H9 (cell line): Measurements from ENCODE around the gene RAB1A. TPM values are rescaled to one million over a fixed set of nuclear protein-coding genes. Genes with fewer than 3 reads are reported as not detected.

Source experiments
- DNase-seq: peaks from one replicate; pipeline ENCODE4 v3.0.0-alpha.2; 2017
- H2AFZ ChIP-seq: one replicate; pipeline ENCODE4 v1.6.1; 2013; ENCODE audit warnings: mild to moderate bottlenecking, low read length, control low read depth, moderate library complexity
- H2AK5ac ChIP-seq: 2 replicates; pipeline ENCODE4 v1.6.1; 2013; ENCODE audit warnings: low read length, control low read depth, mixed read lengths; ENCODE audit not compliant: insufficient read length
- H2BK120ac ChIP-seq: one replicate; pipeline ENCODE4 v1.6.1; 2013; ENCODE audit warnings: low read depth, mild to moderate bottlenecking, low read length, control low read depth, inconsistent platforms; ENCODE audit not compliant: poor library complexity, severe bottlenecking
- H2BK12ac ChIP-seq: 2 replicates; pipeline ENCODE4 v1.6.1; 2013; ENCODE audit warnings: low read length, control low read depth, mixed read lengths, low read depth; ENCODE audit not compliant: insufficient read length
- H2BK15ac ChIP-seq: 2 replicates; pipeline ENCODE4 v1.6.1; 2013; ENCODE audit warnings: low read depth, low read length, control low read depth
- H2BK20ac ChIP-seq: one replicate; pipeline ENCODE4 v1.6.1; 2013; ENCODE audit warnings: low read depth, mild to moderate bottlenecking, low read length, control low read depth, inconsistent platforms; ENCODE audit not compliant: poor library complexity, severe bottlenecking
- H2BK5ac ChIP-seq: 2 replicates; pipeline ENCODE4 v1.6.1; 2013; ENCODE audit warnings: low read length, control low read depth, mixed read lengths; ENCODE audit not compliant: insufficient read length
- H3K14ac ChIP-seq: 2 replicates; pipeline ENCODE4 v1.6.1; 2013; ENCODE audit warnings: low read length, control low read depth; ENCODE audit not compliant: insufficient read depth
- H3K18ac ChIP-seq: 2 replicates; pipeline ENCODE4 v1.6.1; 2013; ENCODE audit warnings: low read depth, mild to moderate bottlenecking, mixed read lengths, low read length, control low read depth; ENCODE audit not compliant: insufficient read length
- H3K23ac ChIP-seq: 2 replicates; pipeline ENCODE4 v1.6.1; 2013; ENCODE audit warnings: low read length, control low read depth, mixed read lengths, low read depth; ENCODE audit not compliant: insufficient read length
- H3K23me2 ChIP-seq: 2 replicates; pipeline ENCODE4 v1.6.1; 2013; ENCODE audit warnings: low read depth, mild to moderate bottlenecking, mixed read lengths, low read length, control low read depth; ENCODE audit not compliant: insufficient read length, poor library complexity, severe bottlenecking
- H3K27ac ChIP-seq: 2 replicates; pipeline ENCODE4 v1.5.1; 2013; ENCODE audit warnings: low read length, control low read depth, mixed read lengths, low read depth; ENCODE audit not compliant: insufficient read length
- H3K27me3 ChIP-seq: 2 replicates; pipeline ENCODE4 v1.6.1; 2013; ENCODE audit warnings: low read length, control low read depth, inconsistent platforms; ENCODE audit not compliant: insufficient read depth
- H3K4ac ChIP-seq: 2 replicates; pipeline ENCODE4 v1.6.1; 2013; ENCODE audit warnings: low read depth, mild to moderate bottlenecking, control low read depth, inconsistent platforms, low read length, moderate library complexity
- H3K4me1 ChIP-seq: 2 replicates; pipeline ENCODE4 v1.6.1; 2013; ENCODE audit warnings: low read length, control low read depth, inconsistent platforms; ENCODE audit not compliant: insufficient read depth
- H3K4me2 ChIP-seq: 2 replicates; pipeline ENCODE4 v1.6.1; 2013; ENCODE audit warnings: low read length, control low read depth, mixed read lengths; ENCODE audit not compliant: insufficient read length, insufficient read depth
- H3K56ac ChIP-seq: 2 replicates; pipeline ENCODE4 v1.6.1; 2013; ENCODE audit warnings: low read depth, mild to moderate bottlenecking, mixed read lengths, low read length, control low read depth; ENCODE audit not compliant: insufficient read length
- H3K79me1 ChIP-seq: 2 replicates; pipeline ENCODE4 v1.6.1; 2013; ENCODE audit warnings: low read depth, mild to moderate bottlenecking, moderate library complexity, low read length, control low read depth, inconsistent platforms; ENCODE audit not compliant: insufficient read depth, poor library complexity, severe bottlenecking
- H3K79me2 ChIP-seq: 2 replicates; pipeline ENCODE4 v1.6.1; 2013; ENCODE audit warnings: low read length, control low read depth, inconsistent platforms; ENCODE audit not compliant: insufficient read depth
- H3K9ac ChIP-seq: 2 replicates; pipeline ENCODE4 v1.6.1; 2013; ENCODE audit warnings: low read length, control low read depth, mixed read lengths; ENCODE audit not compliant: insufficient read length; ENCODE audit errors: extremely low read depth
- H3K9me3 ChIP-seq: one replicate; pipeline ENCODE4 v1.6.1; 2013; ENCODE audit warnings: low read depth, low read length, inconsistent platforms; ENCODE audit not compliant: control insufficient read depth
- H3T11ph ChIP-seq: one replicate; pipeline ENCODE4 v1.6.1; 2013; ENCODE audit warnings: mild to moderate bottlenecking, low read length, control low read depth, inconsistent platforms
- H4K20me1 ChIP-seq: one replicate; pipeline ENCODE4 v1.6.1; 2013; ENCODE audit not compliant: control insufficient read depth, insufficient read length, insufficient read depth
- H4K5ac ChIP-seq: 2 replicates; pipeline ENCODE4 v1.6.1; 2013; ENCODE audit warnings: low read depth, mild to moderate bottlenecking, mixed read lengths, low read length, control low read depth; ENCODE audit not compliant: insufficient read length
- H4K8ac ChIP-seq: replicated peaks from 2 replicates; pipeline ENCODE4 v1.6.1; 2013; ENCODE audit warnings: low read length, control low read depth, mixed read lengths, low read depth; ENCODE audit not compliant: insufficient read length
- H4K91ac ChIP-seq: 2 replicates; pipeline ENCODE4 v1.6.1; 2013; ENCODE audit warnings: low read depth, mild to moderate bottlenecking, moderate library complexity, mixed read lengths, low read length, control low read depth; ENCODE audit not compliant: insufficient read length
- H3K27ac Mint-ChIP-seq, 3 experiments: 2 replicates in 2 of 3; 3 replicates in 1 of 3; pipeline ENCODE4 v1.8.0; 2020 to 2021; ENCODE audit warnings: mixed read lengths in 3 of 3, mild to moderate bottlenecking in 1 of 3, moderate library complexity in 1 of 3
- H3K27me3 Mint-ChIP-seq: 2 replicates; pipeline ENCODE4 v1.8.0; 2021; ENCODE audit warnings: low read depth, mild to moderate bottlenecking, moderate library complexity, mixed read lengths
- H3K36me3 Mint-ChIP-seq, 3 experiments: 2 replicates in 2 of 3; 3 replicates in 1 of 3; pipeline ENCODE4 v1.8.0; 2020 to 2021; ENCODE audit warnings: low read depth in 3 of 3, mixed read lengths in 3 of 3; ENCODE audit not compliant: insufficient read depth in 1 of 3
- H3K4me1 Mint-ChIP-seq, 2 experiments: 2 replicates each; pipeline ENCODE4 v1.8.0; 2020; ENCODE audit warnings: mixed read lengths in 2 of 2
- H3K4me3 Mint-ChIP-seq, 2 experiments: 2 replicates in 1 of 2; 3 replicates in 1 of 2; pipeline ENCODE4 v1.8.0; 2020 to 2021; ENCODE audit warnings: mild to moderate bottlenecking in 2 of 2, mixed read lengths in 2 of 2, moderate library complexity in 1 of 2
- H3K9me3 Mint-ChIP-seq, 2 experiments: 2 replicates in 1 of 2; 3 replicates in 1 of 2; pipeline ENCODE4 v1.8.0; 2020; ENCODE audit warnings: mild to moderate bottlenecking in 2 of 2, mixed read lengths in 2 of 2, moderate library complexity in 1 of 2
- WGBS: extraction: QIAGEN DNeasy Blood & Tissue Kit; methylation state at CpG from one replicate; pipeline ENCODE4 v1.1.7; 2013; ENCODE audit warnings: missing lambda C conversion rate, low lambda C conversion rate, mixed read lengths; ENCODE audit not compliant: insufficient read length; ENCODE audit errors: extremely low coverage; 5-methylcytosine and 5-hydroxymethylcytosine counted together
- total RNA-seq: library from RNA; stranded (reverse); gene quantifications from 2 replicates; pipeline ENCODE4 v1.2.1, GENCODE V29; 2021
- TF ChIP-seq, protein P1 (sequence below): fragments of 200-600 bp; sonication (generic); conservative IDR thresholded peaks from 3 replicates; pipeline ENCODE4 v1.8.0; 2021; ENCODE audit warnings: antibody characterized with exemption, mild to moderate bottlenecking

RAB1A gene
- total RNA-seq, 1 experiment from 2014 or later: 112 TPM

DNA sequence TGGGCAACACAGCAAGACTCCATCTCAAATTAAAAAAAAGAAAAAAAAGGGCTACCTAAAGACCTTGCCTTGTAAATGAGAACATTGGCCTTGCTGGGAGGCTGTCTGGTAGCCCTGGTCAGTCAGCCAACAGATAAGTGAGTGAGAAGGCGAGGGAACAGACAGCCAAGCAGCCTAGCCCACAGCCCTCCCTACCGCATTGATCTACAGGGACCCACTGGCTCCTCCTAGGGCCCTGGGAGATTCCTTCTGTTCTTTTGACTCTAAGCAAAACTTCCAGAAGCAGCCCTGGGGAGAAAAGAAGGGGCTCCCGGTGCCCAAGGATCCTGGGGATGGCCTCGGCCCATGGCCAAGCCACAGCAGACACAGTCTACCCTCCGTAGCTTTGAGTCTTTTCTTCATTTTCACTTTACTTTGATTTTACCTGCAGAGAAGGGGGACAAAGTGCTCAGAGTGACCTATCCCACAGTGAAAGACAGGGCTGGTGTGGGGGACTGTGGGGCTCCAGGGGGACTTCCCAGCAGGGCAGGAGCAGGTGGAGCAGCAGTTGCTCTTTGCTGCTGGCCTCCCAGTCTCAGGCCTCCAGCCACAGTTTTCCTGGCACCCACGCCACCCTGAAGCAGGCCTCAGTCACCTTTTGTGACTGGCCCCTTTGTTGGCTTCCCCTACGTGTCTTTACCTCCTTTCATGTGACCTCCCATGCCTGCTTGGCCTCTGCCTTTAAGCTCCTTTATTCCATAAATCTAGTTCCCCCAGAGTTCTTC is 68.6 kb downstream of the RAB1A start:
- Histone ChIP-seq H3K9me3 (no peaks in the 10 kb centered on the region), H4K20me1 (peaks cover 2% of the 10 kb centered on the region), H2BK12ac (no peak overlapping the region), H2AK5ac (no peak overlapping the region), H3K27me3 (no peaks in the 10 kb centered on the region), H2BK20ac (no peak overlapping the region), H3K18ac (no peak overlapping the region), H2BK15ac (no peak overlapping the region), H3K56ac (no peak overlapping the region), H2BK120ac (no peak overlapping the region), H3K79me1 (peaks cover 10% of the 10 kb centered on the region), H3K14ac (no peak overlapping the region), H3K9ac (no peak overlapping the region), H2BK5ac (no peak overlapping the region), H4K5ac (no peak overlapping the region), H3K79me2 (peaks cover 16% of the 10 kb centered on the region), H3K4ac (no peak overlapping the region), H3T11ph (no peak overlapping the region), H4K91ac (no peak overlapping the region), H4K8ac (no peak overlapping the region), H3K23me2 (peaks cover 6% of the 10 kb centered on the region), H3K27ac (no peak overlapping the region), H3K4me2 (no peak overlapping the region), H3K23ac (no peak overlapping the region), H3K4me1 (no peaks in the 10 kb centered on the region; the same call in 1 of the 2 replicates), H2AFZ (no peak overlapping the region)
- TF ChIP-seq, protein P1, sequence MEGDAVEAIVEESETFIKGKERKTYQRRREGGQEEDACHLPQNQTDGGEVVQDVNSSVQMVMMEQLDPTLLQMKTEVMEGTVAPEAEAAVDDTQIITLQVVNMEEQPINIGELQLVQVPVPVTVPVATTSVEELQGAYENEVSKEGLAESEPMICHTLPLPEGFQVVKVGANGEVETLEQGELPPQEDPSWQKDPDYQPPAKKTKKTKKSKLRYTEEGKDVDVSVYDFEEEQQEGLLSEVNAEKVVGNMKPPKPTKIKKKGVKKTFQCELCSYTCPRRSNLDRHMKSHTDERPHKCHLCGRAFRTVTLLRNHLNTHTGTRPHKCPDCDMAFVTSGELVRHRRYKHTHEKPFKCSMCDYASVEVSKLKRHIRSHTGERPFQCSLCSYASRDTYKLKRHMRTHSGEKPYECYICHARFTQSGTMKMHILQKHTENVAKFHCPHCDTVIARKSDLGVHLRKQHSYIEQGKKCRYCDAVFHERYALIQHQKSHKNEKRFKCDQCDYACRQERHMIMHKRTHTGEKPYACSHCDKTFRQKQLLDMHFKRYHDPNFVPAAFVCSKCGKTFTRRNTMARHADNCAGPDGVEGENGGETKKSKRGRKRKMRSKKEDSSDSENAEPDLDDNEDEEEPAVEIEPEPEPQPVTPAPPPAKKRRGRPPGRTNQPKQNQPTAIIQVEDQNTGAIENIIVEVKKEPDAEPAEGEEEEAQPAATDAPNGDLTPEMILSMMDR: no peak
- Mint-ChIP-seq H3K9me3 (no peaks in the 10 kb centered on the region), H3K4me3 (no peak overlapping the region), H3K4me1 (peaks cover 25 to 35% of the 10 kb centered on the region in 2 experiments), H3K27ac (peak overlapping the region in 2 of 3 experiments; percentile 29 to 71; a peak in 2 of 7 replicates), H3K36me3 (peaks cover 0 to 6% (median 2%) of the 10 kb centered on the region in 3 experiments; a peak in 6 of 7 replicates), H3K27me3 (no peaks in the 10 kb centered on the region; the same call in 1 of the 2 replicates)
- DNase-seq: no peak
- WGBS: no CpG with 5 or more reads among the region's 7 CpGs
